ENCODE measurements around the gene CLDND1.

Gene CLDND1

DNA sequence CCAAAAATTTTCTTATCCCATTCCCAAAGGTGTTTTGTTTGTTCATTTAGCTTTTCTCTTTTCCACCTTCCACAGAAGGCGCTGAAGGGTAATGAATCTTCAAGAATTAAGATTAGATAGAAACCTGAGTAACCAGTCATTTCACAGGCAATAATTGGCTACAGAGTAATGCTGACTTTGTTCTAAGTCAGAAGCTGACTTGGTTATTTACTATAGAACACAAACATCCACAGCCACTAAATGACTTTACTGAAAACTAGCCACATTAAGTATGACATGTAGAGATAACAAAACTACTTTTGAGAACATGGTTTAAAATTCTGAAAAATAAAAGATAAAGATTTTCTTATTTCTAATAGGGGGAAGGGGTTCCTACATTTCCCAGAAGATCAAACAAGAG is 7.8 kb downstream of the CLDND1 start:
- DNase-seq (ENCODE audit: low read depth in 2 of 2): no peak

GRCh38 chr3:98513736-98514135 is 9.0 kb downstream of the CLDND1 start:
- DNase-seq (ENCODE audit: low read depth in 2 of 2): no peak

- DNase-seq (ENCODE audit: low read depth in 2 of 2): no peak
Observed at GRCh38 chr3:98513091-98513511, 9.6 kb downstream of the CLDND1 start.

GRCh38 chr3:98512576-98512975 is 10.1 kb downstream of the CLDND1 start:
- no peak for DNase-seq (ENCODE audit: low read depth in 2 of 2)

- DNase-seq (ENCODE audit: low read depth in 2 of 2): no peak
Observed at GRCh38 chr3:98508582-98508981, 14.1 kb downstream of the CLDND1 start.

- DNase-seq (ENCODE audit: low read depth in 2 of 2): no peak
Observed at GRCh38 chr3:98504539-98504938, 18.2 kb downstream of the CLDND1 start.

DNA sequence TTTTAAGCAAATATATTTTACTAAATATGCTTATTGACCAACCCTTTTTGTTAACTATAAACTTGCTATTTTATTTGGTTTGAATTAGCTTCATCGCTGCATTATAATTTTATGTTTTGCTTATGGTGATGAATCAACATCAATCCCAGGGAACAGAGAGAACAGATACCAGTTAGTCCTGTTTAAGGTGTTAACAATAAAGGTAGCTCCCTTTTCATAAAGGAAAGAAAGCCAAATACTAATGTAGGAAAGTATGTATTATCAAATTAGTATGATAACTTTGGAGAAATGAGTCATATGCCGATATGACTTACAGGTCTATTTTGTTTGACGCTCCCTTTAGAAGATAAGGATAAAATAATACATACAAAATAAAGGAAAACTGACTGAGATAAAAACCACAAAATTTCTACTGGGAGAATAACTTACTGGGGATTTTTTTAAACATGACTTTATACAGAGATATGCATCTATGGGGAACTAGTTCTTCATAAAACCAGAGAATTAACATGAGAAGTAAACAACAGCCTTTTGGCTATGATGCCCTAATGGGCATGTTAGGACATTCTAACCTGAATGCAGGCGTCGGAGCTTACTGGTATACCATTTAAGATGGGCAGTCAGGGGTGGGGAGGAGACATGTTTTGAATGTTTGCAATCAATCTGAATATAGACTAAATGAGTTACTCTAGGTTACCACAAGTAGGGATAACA is 20.7 kb downstream of the CLDND1 start:
- no peak for DNase-seq (ENCODE audit: low read depth in 2 of 2)

DNA sequence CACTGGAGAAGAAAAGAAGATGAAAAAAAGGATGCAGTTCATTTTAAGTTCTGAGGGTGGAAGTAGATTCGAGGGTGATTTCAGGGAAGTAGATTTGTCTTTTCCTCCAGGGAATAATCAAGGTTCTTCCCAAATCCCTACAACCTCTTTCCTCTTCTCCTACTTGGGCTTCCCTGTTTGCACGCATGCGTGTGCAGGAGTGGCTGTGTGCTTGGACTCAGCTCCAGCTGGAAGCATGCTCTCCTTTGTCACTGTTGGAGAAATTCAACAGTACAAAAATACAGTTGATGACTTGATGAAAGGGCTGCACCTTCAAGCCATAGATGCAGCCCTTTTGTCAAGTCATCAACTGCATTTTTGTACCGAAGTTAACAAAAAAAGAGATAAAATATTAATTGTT is 21.4 kb downstream of the CLDND1 start:
- DNase-seq (ENCODE audit: low read depth in 2 of 2): no peak

DNA sequence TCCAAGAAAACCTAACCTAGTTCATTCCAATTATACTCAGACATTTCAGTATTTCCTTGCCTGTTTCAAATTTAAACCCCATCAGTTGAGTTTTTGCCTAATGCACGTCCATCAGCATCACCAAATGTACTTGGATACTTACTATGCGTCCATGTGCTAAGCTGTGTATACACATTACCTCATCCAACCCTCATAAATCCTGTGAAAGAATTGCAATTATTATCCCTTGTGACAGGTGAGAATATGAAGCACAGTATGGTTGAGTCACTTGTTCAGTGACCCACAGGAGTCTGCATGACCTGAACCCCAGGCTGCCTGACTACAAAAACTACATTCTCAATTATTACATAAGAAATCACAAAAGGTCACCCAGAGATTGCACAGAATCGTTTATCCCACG is 22.7 kb downstream of the CLDND1 start:
- no peak for DNase-seq (ENCODE audit: low read depth in 2 of 2)

- no peak for DNase-seq (ENCODE audit: low read depth in 2 of 2)
Observed at GRCh38 chr3:98497381-98497780, 25.3 kb downstream of the CLDND1 start, which contains the start of gene OR5K2. OR5K2 (plus strand) TSS chr3:98497681; CDS start chr3:98497681, 0 bp downstream.

DNA sequence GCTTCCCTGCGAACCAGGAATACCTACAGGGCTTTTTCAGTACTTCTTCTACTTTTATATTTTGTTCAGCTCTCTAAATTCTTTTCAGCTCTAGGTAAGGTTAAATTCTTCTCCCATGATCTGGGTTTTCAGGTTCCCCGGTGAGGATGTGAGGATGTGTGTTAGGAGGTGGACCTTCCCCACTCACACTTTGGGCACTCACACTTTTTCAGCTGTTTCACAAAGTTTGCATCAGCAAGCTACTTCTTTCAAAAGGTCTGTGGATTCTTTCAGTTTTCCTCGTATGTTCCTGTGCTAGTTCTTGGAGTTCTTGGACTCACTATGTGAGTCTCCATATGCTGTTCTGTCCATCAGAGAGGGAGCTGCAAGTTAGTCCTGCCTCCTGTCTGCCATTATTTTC is 39.1 kb downstream of the CLDND1 start:
- no peak for DNase-seq (ENCODE audit: low read depth in 2 of 2)

GRCh38 chr3:98482717-98483482 is 39.8 kb downstream of the CLDND1 start:
- DNase-seq (ENCODE audit: low read depth in 2 of 2): no peak

All from stimulated activated CD4-positive, alpha-beta T cell treated with anti-CD3 and anti-CD28 coated beads, Interleukin-15, amount 100 ng/mL, for 48 hours (primary cell).